HFF-Myc (cell line): Measurements from ENCODE around the gene MAN1C1.

Experiments used
- DNase-seq: peaks from one replicate; pipeline ENCODE4 v3.0.0-alpha.2; 2011; ENCODE audit warnings: low read depth; ENCODE audit errors: extremely low read depth
- H3K4me3 ChIP-seq: replicated peaks from 2 replicates; pipeline ENCODE4 v1.5.1; 2011; ENCODE audit warnings: low read depth, mild to moderate bottlenecking, control low read depth, low read length
- TF ChIP-seq, protein P1 (sequence below): IDR thresholded peaks from 2 replicates; pipeline ENCODE4 v1.5.1; 2012; ENCODE audit warnings: mild to moderate bottlenecking, low read depth, low read length, control low read depth; ENCODE audit errors: missing control alignments

MAN1C1 gene

DNA sequence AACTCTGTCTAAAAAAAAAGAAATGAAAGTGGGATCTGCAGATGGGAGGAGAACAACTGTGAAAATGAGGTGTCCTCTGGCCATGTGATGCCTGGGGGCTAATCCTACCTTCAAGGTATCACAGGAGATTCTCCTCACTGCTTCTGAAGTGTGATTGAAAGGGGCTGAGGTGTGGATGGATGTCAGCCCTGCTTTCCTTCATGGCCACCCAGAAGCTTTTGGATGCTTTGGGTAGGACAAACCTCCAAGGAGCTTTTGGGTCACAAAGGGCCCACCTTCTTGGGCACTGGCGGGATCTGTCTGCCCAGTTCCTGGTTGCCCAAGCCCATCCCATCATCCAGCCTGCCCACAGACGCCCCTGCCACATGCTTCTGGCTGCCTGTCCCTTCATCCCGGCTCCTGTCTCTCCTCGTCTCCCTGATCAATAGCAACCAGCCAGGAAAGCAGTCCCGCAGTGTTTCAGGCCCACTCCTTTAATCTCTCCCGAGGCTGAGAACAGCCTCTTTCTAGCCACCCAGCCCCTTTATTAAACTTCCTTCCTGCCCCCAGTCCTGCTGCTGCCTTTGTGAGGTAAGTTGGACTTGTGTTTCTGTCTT is 87.2 kb downstream of the MAN1C1 start:
- no peak overlapping the region for H3K4me3 ChIP-seq
- no peak for DNase-seq

DNA sequence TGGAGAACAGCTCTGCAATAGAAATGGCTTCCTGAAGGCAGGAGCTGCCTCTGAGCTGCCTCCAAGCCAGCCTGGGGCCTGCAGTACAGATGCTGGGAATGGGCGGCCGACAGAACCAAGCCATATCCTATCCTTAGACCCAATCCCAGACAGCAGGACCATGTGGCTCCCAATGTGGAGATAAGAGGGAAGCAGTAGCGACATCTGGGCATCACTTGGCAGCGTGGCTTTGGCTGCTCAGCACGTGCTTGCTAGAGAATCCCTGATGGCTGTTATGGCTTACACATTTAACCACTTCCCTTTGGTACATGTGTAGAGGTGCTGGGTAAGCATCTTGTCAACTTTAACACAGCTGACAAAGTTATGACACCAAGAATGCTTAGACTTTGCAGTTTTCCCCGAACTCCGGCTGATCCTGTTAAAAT is 87.7 kb downstream of the MAN1C1 start:
- TF ChIP-seq, protein P1, sequence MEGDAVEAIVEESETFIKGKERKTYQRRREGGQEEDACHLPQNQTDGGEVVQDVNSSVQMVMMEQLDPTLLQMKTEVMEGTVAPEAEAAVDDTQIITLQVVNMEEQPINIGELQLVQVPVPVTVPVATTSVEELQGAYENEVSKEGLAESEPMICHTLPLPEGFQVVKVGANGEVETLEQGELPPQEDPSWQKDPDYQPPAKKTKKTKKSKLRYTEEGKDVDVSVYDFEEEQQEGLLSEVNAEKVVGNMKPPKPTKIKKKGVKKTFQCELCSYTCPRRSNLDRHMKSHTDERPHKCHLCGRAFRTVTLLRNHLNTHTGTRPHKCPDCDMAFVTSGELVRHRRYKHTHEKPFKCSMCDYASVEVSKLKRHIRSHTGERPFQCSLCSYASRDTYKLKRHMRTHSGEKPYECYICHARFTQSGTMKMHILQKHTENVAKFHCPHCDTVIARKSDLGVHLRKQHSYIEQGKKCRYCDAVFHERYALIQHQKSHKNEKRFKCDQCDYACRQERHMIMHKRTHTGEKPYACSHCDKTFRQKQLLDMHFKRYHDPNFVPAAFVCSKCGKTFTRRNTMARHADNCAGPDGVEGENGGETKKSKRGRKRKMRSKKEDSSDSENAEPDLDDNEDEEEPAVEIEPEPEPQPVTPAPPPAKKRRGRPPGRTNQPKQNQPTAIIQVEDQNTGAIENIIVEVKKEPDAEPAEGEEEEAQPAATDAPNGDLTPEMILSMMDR = no peak
- H3K4me3 ChIP-seq = no peak overlapping the region
- DNase-seq = no peak

More for the DNA sequence above, 87.2 kb downstream of the MAN1C1 start:
- TF ChIP-seq, protein P1 = no peak

- H3K4me3 ChIP-seq = no peak overlapping the region
- TF ChIP-seq, protein P1 = no peak
- DNase-seq = no peak
Measured at GRCh38 chr1:25705699-25706098, 89.1 kb downstream of the MAN1C1 start.

- DNase-seq = no peak
- TF ChIP-seq, protein P1 = no peak
- H3K4me3 ChIP-seq = no peak overlapping the region
Measured at GRCh38 chr1:25706146-25707089, 89.8 kb downstream of the MAN1C1 start.

DNA sequence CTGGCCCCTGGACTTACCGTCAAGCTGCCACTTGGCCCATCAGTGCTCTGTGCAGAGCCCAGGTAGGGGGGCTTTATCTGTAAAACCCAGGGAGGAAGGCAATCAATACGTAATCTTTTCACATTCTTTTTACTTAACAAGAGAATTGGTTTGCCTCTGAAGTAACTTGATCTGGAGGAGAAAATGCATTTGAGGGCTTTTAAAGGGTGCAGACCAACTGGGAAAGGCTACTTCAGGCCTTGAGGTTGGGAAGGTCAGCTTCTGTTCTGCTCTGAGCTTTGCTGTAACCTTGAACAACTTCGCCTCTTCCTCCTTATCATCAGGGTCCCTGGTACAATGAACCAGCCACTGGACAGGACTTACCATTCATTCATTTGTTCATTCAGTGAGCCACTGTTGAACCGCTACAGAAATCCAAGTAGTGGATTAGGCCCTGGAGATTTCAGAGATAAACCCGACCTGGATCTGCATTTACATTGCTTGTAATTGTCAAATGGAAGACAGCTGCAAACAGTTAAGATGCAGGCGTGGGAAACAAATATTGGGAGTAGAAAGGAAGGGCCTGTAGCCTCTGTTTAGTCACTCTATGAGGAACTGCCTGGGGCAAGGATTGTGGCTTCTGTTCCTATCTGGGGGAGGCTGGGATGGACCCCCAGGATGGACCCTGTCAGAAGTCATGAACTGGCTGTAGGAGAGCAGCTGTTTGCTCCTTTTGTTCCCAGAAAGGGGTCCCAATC is 90.9 kb downstream of the MAN1C1 start:
- H3K4me3 ChIP-seq = no peak overlapping the region
- TF ChIP-seq, protein P1 = no peak
- DNase-seq = no peak

DNA sequence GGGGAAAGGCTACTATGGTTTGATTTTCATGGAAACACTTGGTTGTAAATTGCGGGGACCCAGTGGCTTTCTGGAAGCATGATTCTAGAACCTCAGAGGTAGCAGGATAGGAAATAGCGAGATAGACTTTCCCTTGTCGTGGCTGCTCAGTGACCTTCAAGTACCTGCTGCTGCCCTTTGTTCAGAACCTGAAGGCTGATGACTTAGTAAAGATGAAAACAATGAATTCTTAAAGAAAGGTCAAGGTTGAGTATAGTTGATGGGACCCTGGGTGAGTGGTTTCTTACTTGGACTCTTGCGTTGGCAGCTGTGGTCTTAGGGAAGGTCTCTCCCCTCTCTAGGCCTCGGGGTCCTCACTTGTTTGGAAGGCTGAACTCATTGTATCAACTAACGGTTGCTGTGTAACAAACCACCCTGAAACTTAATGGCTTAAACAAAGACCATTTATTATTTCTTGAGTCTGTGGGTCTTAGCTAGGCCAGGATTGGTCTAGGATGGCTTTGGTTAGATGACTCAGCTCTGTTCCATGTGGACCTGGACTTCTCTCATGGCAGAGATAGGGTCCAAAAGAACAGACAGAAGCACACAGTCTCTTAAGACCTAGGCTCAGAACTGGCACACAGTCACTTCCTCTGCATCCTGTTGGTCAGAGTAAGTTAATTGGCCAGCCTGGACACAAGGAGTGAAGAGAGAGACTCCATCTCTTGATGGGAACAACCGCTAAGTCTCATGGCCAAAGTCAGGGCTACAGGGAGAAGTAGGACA is 94.2 kb downstream of the MAN1C1 start:
- H3K4me3 ChIP-seq = no peak overlapping the region
- TF ChIP-seq, protein P1 = no peak
- no peak for DNase-seq
